IPS-18a (cell line): ENCODE data around the gene TRAIP.
A peak's percentile ranks its signal among the peaks of the same experiment; 100 is the strongest.

Source experiments
- H3K27ac ChIP-seq: one replicate; pipeline ENCODE4 v1.5.1; 2013; ENCODE audit warnings: low read length
- H3K27me3 ChIP-seq: one replicate; pipeline ENCODE4 v1.6.1; 2013; ENCODE audit warnings: mild to moderate bottlenecking, low read length; ENCODE audit not compliant: control insufficient read depth, insufficient read depth
- H3K36me3 ChIP-seq: one replicate; pipeline ENCODE4 v1.6.1; 2013; ENCODE audit warnings: low read depth, low read length; ENCODE audit not compliant: control insufficient read depth
- H3K4me1 ChIP-seq: one replicate; pipeline ENCODE4 v1.6.1; 2013; ENCODE audit warnings: low read depth, low read length; ENCODE audit not compliant: control insufficient read depth
- H3K4me3 ChIP-seq: one replicate; pipeline ENCODE4 v1.5.1; 2013; ENCODE audit warnings: low read length
- H3K9ac ChIP-seq: one replicate; pipeline ENCODE4 v1.6.1; 2013; ENCODE audit warnings: mild to moderate bottlenecking, low read length, moderate library complexity
- H3K9me3 ChIP-seq: one replicate; pipeline ENCODE4 v1.6.1; 2013; ENCODE audit warnings: low read depth, low read length; ENCODE audit not compliant: control insufficient read depth

The TRAIP gene

GRCh38 chr3:49794926-49795905 lies 61.1 kb downstream of the TRAIP start:
- no peaks in the 10 kb centered on the region for H3K9me3 ChIP-seq
- no peak overlapping the region for H3K4me3 ChIP-seq
- no peak overlapping the region for H3K9ac ChIP-seq
- no peaks in the 10 kb centered on the region for H3K4me1 ChIP-seq
- H3K27ac ChIP-seq: no peak overlapping the region
- H3K27me3 ChIP-seq: no peaks in the 10 kb centered on the region
- no peaks in the 10 kb centered on the region for H3K36me3 ChIP-seq

DNA sequence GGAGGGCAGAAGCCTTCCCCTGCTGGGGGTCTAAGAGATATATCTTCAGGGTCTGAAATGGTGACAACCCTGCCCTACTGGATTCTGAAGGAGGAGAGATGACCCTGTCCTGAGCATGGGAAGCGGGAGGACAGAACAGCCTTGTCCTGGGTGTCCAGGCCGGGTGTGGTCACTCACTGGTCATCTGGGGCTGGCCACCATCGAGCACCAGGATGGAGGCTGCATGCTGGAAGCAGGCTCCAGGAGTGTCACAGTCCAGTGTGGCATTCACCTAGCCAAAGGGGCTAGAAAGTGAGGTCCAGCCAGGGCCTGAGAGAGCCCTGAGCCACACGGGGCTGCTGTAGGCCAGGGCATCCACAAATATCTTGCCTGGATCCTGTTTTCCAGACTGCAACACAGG lies 61.9 kb downstream of the TRAIP start:
- Histone ChIP-seq H3K4me3 (no peak overlapping the region), H3K4me1 (no peaks in the 10 kb centered on the region), H3K36me3 (no peaks in the 10 kb centered on the region), H3K9ac (no peak overlapping the region), H3K27ac (no peak overlapping the region), H3K27me3 (no peaks in the 10 kb centered on the region), H3K9me3 (no peaks in the 10 kb centered on the region)

- Histone ChIP-seq H3K9ac (no peak overlapping the region), H3K27ac (no peak overlapping the region), H3K4me1 (no peaks in the 10 kb centered on the region), H3K9me3 (no peaks in the 10 kb centered on the region), H3K4me3 (no peak overlapping the region), H3K36me3 (no peaks in the 10 kb centered on the region), H3K27me3 (no peaks in the 10 kb centered on the region)
Observed at GRCh38 chr3:49793486-49794085, 62.8 kb downstream of the TRAIP start.

- Histone ChIP-seq H3K4me1 (no peaks in the 10 kb centered on the region), H3K36me3 (no peaks in the 10 kb centered on the region), H3K27ac (no peak overlapping the region), H3K4me3 (no peak overlapping the region), H3K27me3 (no peaks in the 10 kb centered on the region), H3K9ac (no peak overlapping the region), H3K9me3 (no peaks in the 10 kb centered on the region)
Observed at GRCh38 chr3:49792371-49793150, 63.8 kb downstream of the TRAIP start.

DNA sequence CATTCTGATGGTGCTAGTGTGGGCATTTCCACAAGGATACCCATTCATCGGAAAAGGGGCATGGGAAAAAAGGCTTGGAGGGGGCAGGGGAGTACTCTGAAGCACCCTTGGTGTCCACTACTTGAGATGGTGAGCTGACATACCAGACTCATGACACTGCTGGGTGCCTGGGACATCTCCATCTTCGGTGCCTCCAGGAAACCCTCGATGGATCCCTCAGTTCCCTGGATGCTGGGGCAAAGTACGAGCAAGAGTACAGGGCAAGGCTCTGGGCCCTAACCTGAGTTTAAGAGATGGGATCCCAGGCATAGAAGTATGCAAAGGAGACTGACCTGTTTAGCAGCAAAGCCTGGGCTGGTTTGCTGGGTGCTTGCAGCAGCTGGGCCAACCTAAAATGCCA lies 64.8 kb downstream of the TRAIP start:
- Histone ChIP-seq H3K36me3 (no peaks in the 10 kb centered on the region), H3K9ac (no peak overlapping the region), H3K9me3 (no peaks in the 10 kb centered on the region), H3K27me3 (no peaks in the 10 kb centered on the region), H3K4me1 (peaks cover 5% of the 10 kb centered on the region), H3K27ac (no peak overlapping the region), H3K4me3 (no peak overlapping the region)

GRCh38 chr3:49790626-49791411 lies 65.5 kb downstream of the TRAIP start:
- no peak overlapping the region for H3K9ac ChIP-seq
- no peaks in the 10 kb centered on the region for H3K36me3 ChIP-seq
- no peak overlapping the region for H3K27ac ChIP-seq
- H3K4me1 ChIP-seq: peaks cover 5% of the 10 kb centered on the region
- H3K27me3 ChIP-seq: no peaks in the 10 kb centered on the region
- H3K4me3 ChIP-seq: no peak overlapping the region
- H3K9me3 ChIP-seq: no peaks in the 10 kb centered on the region

DNA sequence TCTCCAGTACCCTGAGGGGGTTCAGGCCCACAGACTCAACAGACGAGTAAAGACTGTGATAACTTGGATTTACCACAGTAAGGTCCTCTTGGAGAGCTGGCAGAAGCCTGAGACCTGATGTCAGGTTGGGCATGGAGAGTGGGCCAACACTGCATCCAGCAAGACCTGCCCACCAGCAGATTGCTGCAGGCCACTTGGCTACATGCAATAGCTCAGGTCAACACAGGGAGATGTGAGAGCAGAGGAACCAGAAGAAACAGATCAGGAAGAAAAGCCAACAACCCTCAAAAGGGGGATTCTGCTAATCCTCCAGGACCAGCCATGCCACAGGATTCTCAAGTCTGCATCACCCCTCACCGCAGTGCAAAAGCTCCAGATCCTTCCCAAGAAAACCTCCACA lies 68.3 kb downstream of the TRAIP start:
- Histone ChIP-seq H3K36me3 (no peaks in the 10 kb centered on the region), H3K4me3 (no peak overlapping the region), H3K27ac (no peak overlapping the region), H3K27me3 (no peaks in the 10 kb centered on the region), H3K9me3 (no peaks in the 10 kb centered on the region), H3K9ac (no peak overlapping the region), H3K4me1 (peaks cover 5% of the 10 kb centered on the region)

- peaks cover 5% of the 10 kb centered on the region for H3K4me1 ChIP-seq
- no peak overlapping the region for H3K27ac ChIP-seq
- no peak overlapping the region for H3K9ac ChIP-seq
- H3K36me3 ChIP-seq: no peaks in the 10 kb centered on the region
- no peaks in the 10 kb centered on the region for H3K9me3 ChIP-seq
- H3K27me3 ChIP-seq: no peaks in the 10 kb centered on the region
- H3K4me3 ChIP-seq: no peak overlapping the region
Observed at GRCh38 chr3:49787536-49787935, 68.8 kb downstream of the TRAIP start.

DNA sequence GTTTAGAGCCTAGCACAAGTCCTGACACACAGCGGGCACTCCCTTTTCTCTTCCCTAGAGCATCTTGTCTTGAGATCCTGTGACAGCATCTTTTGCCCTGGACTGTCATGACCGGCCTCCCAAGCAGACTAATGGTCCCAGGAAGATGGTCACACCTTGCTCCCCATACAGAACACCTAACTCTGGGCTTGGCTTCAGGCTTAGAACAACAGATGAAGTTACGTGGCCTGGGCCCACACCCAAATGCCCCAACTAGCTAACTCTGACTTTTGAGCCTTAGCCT lies 69.2 kb downstream of the TRAIP start:
- no peak overlapping the region for H3K27ac ChIP-seq
- peaks cover 5% of the 10 kb centered on the region for H3K4me1 ChIP-seq
- no peaks in the 10 kb centered on the region for H3K9me3 ChIP-seq
- H3K36me3 ChIP-seq: no peaks in the 10 kb centered on the region
- H3K27me3 ChIP-seq: no peaks in the 10 kb centered on the region
- no peak overlapping the region for H3K4me3 ChIP-seq
- peak overlapping the region; percentile 44 for H3K9ac ChIP-seq

- Histone ChIP-seq H3K9ac (peak within 1 kb of the TSS; percentile 82), H3K4me1 (peaks cover 5% of the 10 kb centered on the region), H3K9me3 (no peaks in the 10 kb centered on the region), H3K4me3 (peak within 1 kb of the TSS; percentile 89), H3K27ac (peak within 1 kb of the TSS; percentile 60), H3K36me3 (peaks cover under 1% of the 10 kb centered on the region), H3K27me3 (no peaks in the 10 kb centered on the region)
Observed at GRCh38 chr3:49786357-49787181, 69.8 kb downstream of the TRAIP start, which contains the start of gene IP6K1. TSS of gene IP6K1 (minus strand) at chr3:49786542. CDS start at chr3:49748040, 38,502 bp downstream.
